ENCODE results near the gene SETD1A. TPM values are rescaled to one million over a fixed set of nuclear protein-coding genes. Genes with fewer than 3 reads are reported as not detected.

SETD1A gene
- polyA plus RNA-seq, 2 of the 4 experiments (the other 2 are of a cell fraction), result 2.0 to 21.2 TPM

GRCh38 chr16:30997725-30998711 is 40.5 kb downstream of the SETD1A start (continued):
- TF ChIP-seq, protein P1, sequence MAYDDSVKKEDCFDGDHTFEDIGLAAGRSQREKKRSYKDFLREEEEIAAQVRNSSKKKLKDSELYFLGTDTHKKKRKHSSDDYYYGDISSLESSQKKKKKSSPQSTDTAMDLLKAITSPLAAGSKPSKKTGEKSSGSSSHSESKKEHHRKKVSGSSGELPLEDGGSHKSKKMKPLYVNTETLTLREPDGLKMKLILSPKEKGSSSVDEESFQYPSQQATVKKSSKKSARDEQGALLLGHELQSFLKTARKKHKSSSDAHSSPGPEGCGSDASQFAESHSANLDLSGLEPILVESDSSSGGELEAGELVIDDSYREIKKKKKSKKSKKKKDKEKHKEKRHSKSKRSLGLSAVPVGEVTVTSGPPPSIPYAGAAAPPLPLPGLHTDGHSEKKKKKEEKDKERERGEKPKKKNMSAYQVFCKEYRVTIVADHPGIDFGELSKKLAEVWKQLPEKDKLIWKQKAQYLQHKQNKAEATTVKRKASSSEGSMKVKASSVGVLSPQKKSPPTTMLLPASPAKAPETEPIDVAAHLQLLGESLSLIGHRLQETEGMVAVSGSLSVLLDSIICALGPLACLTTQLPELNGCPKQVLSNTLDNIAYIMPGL (CRISPR knock-in tag; IDR thresholded peaks at IDR 0.05; ENCODE audit: borderline replicate concordance), result no peak
- TF ChIP-seq MAFK (IDR thresholded peaks at IDR 0.05; ENCODE audit: partially characterized antibody) (no peak), FOSL2 (IDR thresholded peaks at IDR 0.05) (0 out of 2 replicates have a peak, but pooled peaks have one; percentile 20), FOSL2 (CRISPR knock-in tag; IDR thresholded peaks at IDR 0.05) (peak; percentile 82), EHF (CRISPR knock-in tag; IDR thresholded peaks at IDR 0.05) (no peak)

- FAIRE-seq, result no peak
Observed at GRCh38 chr16:30998852-30999761, 41.6 kb downstream of the SETD1A start.

More at GRCh38 chr16:30998852-30999761, 41.6 kb downstream of the SETD1A start:
- Histone ChIP-seq H3K4me1 (peaks cover 44% of the 10 kb centered on the region), H3K4me3 (no peak overlapping the region), H3K4me2 (peak overlapping the region; percentile 92), H3K27ac (peak overlapping the region; percentile 97 to 100), H3K9me3 (no peaks in the 10 kb centered on the region)
- ChIA-PET POLR2A (interaction anchor here (0.6 to 1.5 kb wide), 6 partner anchors 14 to 143 kb away, joined by 3 to 8 read pairs (median 4); partner anchors contain the start of genes HSD3B7, STX4, ZNF646 and ZNF668), CTCF (interaction anchor here (0.6 to 3.6 kb wide), 7 partner anchors 14 to 143 kb away, joined by 3 to 25 read pairs (median 3); partner anchors contain the start of gene HSD3B7)
- TF ChIP-seq MAFK (IDR thresholded peaks at IDR 0.05; ENCODE audit: partially characterized antibody), result no peak
- TF ChIP-seq PBX3 (IDR thresholded peaks at IDR 0.05), result no peak
- no peak for TF ChIP-seq CEBPB (IDR thresholded peaks at IDR 0.05)
- no peak for TF ChIP-seq MAZ (IDR thresholded peaks at IDR 0.05; ENCODE audit: borderline replicate concordance, low read depth, low read length)
- TF ChIP-seq HDAC2 (IDR thresholded peaks at IDR 0.05), result no peak
- TF ChIP-seq RARB (CRISPR knock-in tag; IDR thresholded peaks at IDR 0.05), result no peak
- TF ChIP-seq RFX5 (IDR thresholded peaks at IDR 0.05), result no peak
- no peak for TF ChIP-seq EP300 (IDR thresholded peaks at IDR 0.05)
- no peak for TF ChIP-seq RAD21 (conservative IDR thresholded peaks at IDR 0.05 in 1 of 2, IDR thresholded peaks at IDR 0.05 in 1 of 2)
- TF ChIP-seq CBX2 (IDR thresholded peaks at IDR 0.05; ENCODE audit: borderline replicate concordance, low read depth), result no peak
- no peak for TF ChIP-seq JUN (IDR thresholded peaks at IDR 0.05)
- no peak for TF ChIP-seq BHLHE40 (IDR thresholded peaks at IDR 0.05; ENCODE audit: low read depth, low read length)
- TF ChIP-seq POLR2AphosphoS2 (conservative IDR thresholded peaks at IDR 0.05; ENCODE audit: low read length), result no peak
- TF ChIP-seq, protein P2, sequence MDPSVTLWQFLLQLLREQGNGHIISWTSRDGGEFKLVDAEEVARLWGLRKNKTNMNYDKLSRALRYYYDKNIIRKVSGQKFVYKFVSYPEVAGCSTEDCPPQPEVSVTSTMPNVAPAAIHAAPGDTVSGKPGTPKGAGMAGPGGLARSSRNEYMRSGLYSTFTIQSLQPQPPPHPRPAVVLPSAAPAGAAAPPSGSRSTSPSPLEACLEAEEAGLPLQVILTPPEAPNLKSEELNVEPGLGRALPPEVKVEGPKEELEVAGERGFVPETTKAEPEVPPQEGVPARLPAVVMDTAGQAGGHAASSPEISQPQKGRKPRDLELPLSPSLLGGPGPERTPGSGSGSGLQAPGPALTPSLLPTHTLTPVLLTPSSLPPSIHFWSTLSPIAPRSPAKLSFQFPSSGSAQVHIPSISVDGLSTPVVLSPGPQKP (IDR thresholded peaks at IDR 0.05; ENCODE audit: low read depth, low read length), result no peak
- no peak for TF ChIP-seq USF2 (IDR thresholded peaks at IDR 0.05)
- TF ChIP-seq KDM5A (IDR thresholded peaks at IDR 0.05), result no peak
- 76% methylated on average over 6 of the region's 6 CpGs for WGBS (ENCODE audit: missing lambda C conversion rate)
- DNase-seq (ENCODE audit: low read depth in 1 of 2, low spot score in 1 of 2) (no peak), ATAC-seq (no peak)

All from A549 (cell line).